ENCODE data around the gene PDZD7. TPM values are rescaled to one million over a fixed set of nuclear protein-coding genes. Genes with fewer than 3 reads are reported as not detected.

Gene PDZD7
- total RNA-seq, 1 donor from 2014 or later: not detected

DNA sequence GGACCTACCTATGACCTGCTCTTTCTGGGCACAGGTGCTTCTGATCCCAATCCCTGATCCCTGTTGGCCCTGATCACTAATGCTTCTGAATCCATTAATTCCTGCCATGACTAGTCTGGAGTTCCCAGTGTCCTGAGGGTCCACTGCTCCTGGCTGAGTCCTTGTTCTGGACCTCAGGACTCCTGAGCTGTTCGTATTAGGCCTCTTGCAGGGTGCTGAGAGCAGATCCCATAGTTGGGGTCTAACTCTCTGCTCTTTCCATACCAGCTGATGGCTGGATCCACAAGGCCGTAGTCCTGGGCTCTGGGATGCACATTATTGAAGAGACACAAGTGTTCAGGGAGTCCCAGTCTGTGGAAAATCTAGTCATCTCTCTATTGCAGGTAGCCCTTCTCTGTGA is 50.6 kb downstream of the PDZD7 start:
- Mint-ChIP-seq H3K36me3 (peaks cover 20% of the 10 kb centered on the region), H3K4me1 (peaks cover 4% of the 10 kb centered on the region), H3K27ac (no peak overlapping the region), H3K9me3 (no peaks in the 10 kb centered on the region), H3K4me3 (no peak overlapping the region), H3K27me3 (ENCODE audit: insufficient read depth, low read depth) (peaks cover 10% of the 10 kb centered on the region)
- Histone ChIP-seq H3K4me3 (no peak overlapping the region), H3K9me3 (ENCODE audit: low read depth) (no peaks in the 10 kb centered on the region), H3K79me2 (ENCODE audit: low read depth) (no peaks in the 10 kb centered on the region), H3K9ac (no peak overlapping the region), H3K36me3 (no peaks in the 10 kb centered on the region), H3K4me2 (no peak overlapping the region), H3K27ac (no peak overlapping the region), H3K4me1 (no peaks in the 10 kb centered on the region), H2AFZ (replicated peaks) (no peak overlapping the region), H3K27me3 (no peaks in the 10 kb centered on the region), H4K20me1 (ENCODE audit: low read depth) (no peaks in the 10 kb centered on the region), H3F3A (ENCODE audit: low read depth) (no peaks in the 10 kb centered on the region)
- TF ChIP-seq EZH2 (IDR thresholded peaks at IDR 0.05) (no peak), CTCF (IDR thresholded peaks at IDR 0.05) (no peak), EZH2phosphoT487 (IDR thresholded peaks at IDR 0.05) (no peak)
- no peak for DNase-seq (ENCODE audit: low spot score)

DNA sequence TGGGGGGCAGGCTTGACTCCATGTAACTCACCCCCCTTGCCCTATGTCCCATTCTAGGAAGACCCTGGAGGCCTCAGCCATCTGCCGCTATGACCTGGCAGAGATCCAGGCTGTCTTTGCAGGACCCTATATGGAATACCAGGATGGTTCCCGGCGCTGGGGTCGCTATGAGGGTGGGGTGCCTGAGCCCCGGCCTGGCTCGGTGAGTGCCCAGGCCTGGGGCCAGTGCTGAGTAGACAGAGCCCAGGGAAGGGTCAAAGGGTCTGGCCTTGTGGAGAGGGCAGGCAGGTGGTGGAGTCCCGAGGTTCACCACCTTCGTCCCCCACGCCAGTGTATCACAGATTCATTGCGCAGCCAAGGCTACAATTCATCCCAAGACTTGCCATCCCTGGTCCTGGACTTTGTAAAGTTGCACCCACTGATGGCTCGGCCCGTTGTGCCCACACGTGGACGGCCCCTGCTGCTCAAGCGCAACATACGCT is 51.1 kb downstream of the PDZD7 start:
- peaks cover 10% of the 10 kb centered on the region for H3K27me3 Mint-ChIP-seq (ENCODE audit: insufficient read depth, low read depth)
- H3K4me3 ChIP-seq: no peak overlapping the region
- H3K9me3 ChIP-seq (ENCODE audit: low read depth): no peaks in the 10 kb centered on the region
- no peaks in the 10 kb centered on the region for H3K9me3 Mint-ChIP-seq
- no peak overlapping the region for H3K27ac ChIP-seq
- H3K9ac ChIP-seq: no peak overlapping the region
- H3K27me3 ChIP-seq: no peaks in the 10 kb centered on the region
- H3K4me1 ChIP-seq: no peaks in the 10 kb centered on the region
- no peaks in the 10 kb centered on the region for H3F3A ChIP-seq (ENCODE audit: low read depth)
- H3K36me3 ChIP-seq: no peaks in the 10 kb centered on the region
- H3K79me2 ChIP-seq (ENCODE audit: low read depth): no peaks in the 10 kb centered on the region
- H3K4me2 ChIP-seq: no peak overlapping the region
- H3K36me3 Mint-ChIP-seq: peaks cover 20% of the 10 kb centered on the region
- TF ChIP-seq CTCF (IDR thresholded peaks at IDR 0.05): no peak
- no peak for TF ChIP-seq EZH2 (IDR thresholded peaks at IDR 0.05)
- TF ChIP-seq EZH2phosphoT487 (IDR thresholded peaks at IDR 0.05): no peak
- no peak for DNase-seq (ENCODE audit: low spot score)
- H2AFZ ChIP-seq (replicated peaks): no peak overlapping the region
- H3K4me3 Mint-ChIP-seq: no peak overlapping the region
- peaks cover 4% of the 10 kb centered on the region for H3K4me1 Mint-ChIP-seq
- no peaks in the 10 kb centered on the region for H4K20me1 ChIP-seq (ENCODE audit: low read depth)
- H3K27ac Mint-ChIP-seq: no peak overlapping the region

GRCh38 chr10:100978901-100979195 is 52.1 kb downstream of the PDZD7 start:
- Histone ChIP-seq H3K36me3 (no peaks in the 10 kb centered on the region), H3K4me2 (no peak overlapping the region), H3K9me3 (ENCODE audit: low read depth) (no peaks in the 10 kb centered on the region), H2AFZ (replicated peaks) (no peak overlapping the region), H4K20me1 (ENCODE audit: low read depth) (no peaks in the 10 kb centered on the region), H3K9ac (no peak overlapping the region), H3K79me2 (ENCODE audit: low read depth) (no peaks in the 10 kb centered on the region), H3K4me3 (no peak overlapping the region), H3K4me1 (no peaks in the 10 kb centered on the region), H3F3A (ENCODE audit: low read depth) (no peaks in the 10 kb centered on the region), H3K27me3 (no peaks in the 10 kb centered on the region), H3K27ac (no peak overlapping the region)
- Mint-ChIP-seq H3K4me1 (no peaks in the 10 kb centered on the region), H3K27me3 (ENCODE audit: insufficient read depth, low read depth) (peaks cover 10% of the 10 kb centered on the region), H3K27ac (no peak overlapping the region), H3K4me3 (no peak overlapping the region), H3K36me3 (peaks cover 16% of the 10 kb centered on the region), H3K9me3 (no peaks in the 10 kb centered on the region)
- no peak for DNase-seq (ENCODE audit: low spot score)
- TF ChIP-seq CTCF (IDR thresholded peaks at IDR 0.05) (no peak), EZH2 (IDR thresholded peaks at IDR 0.05) (no peak), EZH2phosphoT487 (IDR thresholded peaks at IDR 0.05) (no peak)
